ENCODE results near the gene GP9. TPM values are rescaled to one million over a fixed set of nuclear protein-coding genes. Genes with fewer than 3 reads are reported as not detected.

Gene GP9
- total RNA-seq, 1 donor from 2014 or later = not detected

DNA sequence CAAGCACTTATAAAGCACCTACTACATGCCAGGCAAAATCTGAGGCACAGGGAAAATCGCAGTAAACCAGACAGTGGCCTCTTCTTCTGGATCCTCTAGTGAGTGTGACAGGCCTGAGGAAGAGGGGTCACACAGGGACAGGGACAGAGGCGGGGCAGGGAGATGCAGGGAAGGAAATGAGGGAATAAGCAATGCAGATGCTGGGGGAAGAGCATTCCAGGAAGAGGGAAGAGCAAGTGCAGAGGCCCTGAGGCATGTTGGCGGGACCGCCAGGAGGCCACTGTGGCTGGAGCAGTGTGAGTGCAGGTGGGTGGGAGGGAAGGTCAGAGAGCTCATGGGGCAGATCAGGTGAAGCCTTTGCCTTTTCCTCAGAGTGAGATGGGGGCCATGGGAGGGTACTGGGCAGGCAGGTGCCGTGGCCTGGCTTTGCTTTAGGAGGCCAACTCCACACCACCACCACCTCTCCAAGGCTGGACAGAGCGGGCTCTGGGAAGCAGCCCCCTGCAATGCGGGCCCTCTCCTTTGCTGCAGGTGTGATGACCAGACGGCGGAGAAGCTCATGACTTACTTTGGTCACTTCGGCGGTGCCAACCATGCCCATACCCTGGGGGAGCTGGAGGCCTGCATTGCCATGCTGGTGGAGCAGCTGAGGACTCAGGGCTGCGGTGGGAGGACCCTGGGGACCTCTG, 26.8 kb upstream of the GP9 start:
- no peak overlapping the region for H3K27ac Mint-ChIP-seq (ENCODE audit: unreplicated experiment)
- no peaks in the 10 kb centered on the region for H3K4me1 Mint-ChIP-seq
- TF ChIP-seq, protein P1, sequence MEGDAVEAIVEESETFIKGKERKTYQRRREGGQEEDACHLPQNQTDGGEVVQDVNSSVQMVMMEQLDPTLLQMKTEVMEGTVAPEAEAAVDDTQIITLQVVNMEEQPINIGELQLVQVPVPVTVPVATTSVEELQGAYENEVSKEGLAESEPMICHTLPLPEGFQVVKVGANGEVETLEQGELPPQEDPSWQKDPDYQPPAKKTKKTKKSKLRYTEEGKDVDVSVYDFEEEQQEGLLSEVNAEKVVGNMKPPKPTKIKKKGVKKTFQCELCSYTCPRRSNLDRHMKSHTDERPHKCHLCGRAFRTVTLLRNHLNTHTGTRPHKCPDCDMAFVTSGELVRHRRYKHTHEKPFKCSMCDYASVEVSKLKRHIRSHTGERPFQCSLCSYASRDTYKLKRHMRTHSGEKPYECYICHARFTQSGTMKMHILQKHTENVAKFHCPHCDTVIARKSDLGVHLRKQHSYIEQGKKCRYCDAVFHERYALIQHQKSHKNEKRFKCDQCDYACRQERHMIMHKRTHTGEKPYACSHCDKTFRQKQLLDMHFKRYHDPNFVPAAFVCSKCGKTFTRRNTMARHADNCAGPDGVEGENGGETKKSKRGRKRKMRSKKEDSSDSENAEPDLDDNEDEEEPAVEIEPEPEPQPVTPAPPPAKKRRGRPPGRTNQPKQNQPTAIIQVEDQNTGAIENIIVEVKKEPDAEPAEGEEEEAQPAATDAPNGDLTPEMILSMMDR (conservative IDR thresholded peaks at IDR 0.05) = no peak
- no peak overlapping the region for H3K4me3 Mint-ChIP-seq
- peaks cover 2% of the 10 kb centered on the region for H3K9me3 Mint-ChIP-seq
- H3K36me3 Mint-ChIP-seq (ENCODE audit: low read depth) = peaks cover 4% of the 10 kb centered on the region
- no peaks in the 10 kb centered on the region for H3K27me3 Mint-ChIP-seq (ENCODE audit: low read depth)
- DNase-seq (ENCODE audit: low read depth, low spot score) = no peak

DNA sequence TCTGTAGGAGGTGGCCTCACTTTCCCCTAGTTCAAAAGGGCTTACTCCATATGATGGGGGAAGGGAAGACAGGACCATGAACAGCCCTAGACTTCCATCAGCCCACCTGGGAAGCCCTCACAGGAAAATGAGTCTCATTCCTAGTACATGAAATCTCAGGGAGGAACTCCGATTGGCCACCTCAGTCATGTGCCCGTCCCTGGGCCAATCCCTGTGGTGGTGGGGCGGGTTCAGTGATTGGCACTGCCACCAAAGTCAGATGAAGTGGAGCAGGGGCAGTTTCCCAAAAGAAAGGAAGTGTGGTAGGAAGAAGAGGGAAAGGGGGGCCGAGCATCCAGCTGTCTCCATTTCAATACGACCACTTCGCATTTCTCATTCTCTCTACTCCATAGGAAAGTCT, 25.9 kb upstream of the GP9 start:
- DNase-seq (ENCODE audit: low read depth, low spot score) = no peak
- no peak overlapping the region for H3K27ac Mint-ChIP-seq (ENCODE audit: unreplicated experiment)
- H3K4me3 Mint-ChIP-seq = no peak overlapping the region
- no peaks in the 10 kb centered on the region for H3K27me3 Mint-ChIP-seq (ENCODE audit: low read depth)
- H3K4me1 Mint-ChIP-seq = no peaks in the 10 kb centered on the region
- no peaks in the 10 kb centered on the region for H3K36me3 Mint-ChIP-seq (ENCODE audit: low read depth)
- no peaks in the 10 kb centered on the region for H3K9me3 Mint-ChIP-seq
- TF ChIP-seq, protein P1 (conservative IDR thresholded peaks at IDR 0.05) = no peak

DNA sequence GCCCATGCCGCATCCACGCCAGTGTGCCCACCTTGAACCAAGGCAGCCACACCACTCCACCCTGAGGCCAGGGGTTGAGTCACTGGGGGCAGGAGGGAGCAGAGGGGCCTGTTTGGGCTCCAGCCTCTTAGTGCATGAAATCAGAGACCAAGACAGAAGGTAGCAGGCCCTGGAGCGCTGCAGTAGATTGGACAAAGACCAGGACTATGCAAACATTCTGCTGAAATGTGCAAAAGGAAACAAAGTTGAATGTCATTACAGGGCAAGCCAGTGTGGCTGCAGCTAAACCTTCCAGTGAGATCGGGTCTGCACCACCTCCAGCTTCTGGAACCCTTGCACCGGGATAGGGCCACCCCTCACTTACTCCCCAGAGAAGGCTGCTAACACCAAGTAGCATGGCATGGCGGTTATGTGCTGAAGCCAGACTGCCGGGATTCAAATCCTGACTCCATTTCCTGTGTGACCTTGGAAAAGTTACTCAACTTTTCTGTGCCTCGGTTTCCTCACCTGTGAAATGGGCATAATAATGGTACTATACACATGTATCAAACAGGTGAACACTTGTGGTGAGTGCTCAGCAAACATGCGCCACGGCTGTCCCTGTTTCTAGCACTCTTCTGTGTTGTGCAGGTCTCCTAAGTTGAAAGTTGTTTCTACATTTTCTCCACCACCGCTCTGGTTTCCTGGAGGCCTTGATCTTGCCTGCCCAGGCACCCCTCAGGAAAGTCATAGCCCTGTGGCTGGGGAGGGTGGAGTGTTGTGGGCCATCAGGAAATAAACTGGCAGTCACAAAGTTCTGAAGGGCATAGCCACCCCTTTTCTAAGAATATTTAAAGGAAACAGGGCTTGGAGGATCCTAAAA, 25.0 kb upstream of the GP9 start:
- Mint-ChIP-seq H3K4me1 (no peaks in the 10 kb centered on the region), H3K36me3 (ENCODE audit: low read depth) (peaks cover 2% of the 10 kb centered on the region), H3K4me3 (no peak overlapping the region), H3K27ac (ENCODE audit: unreplicated experiment) (no peak overlapping the region), H3K27me3 (ENCODE audit: low read depth) (no peaks in the 10 kb centered on the region), H3K9me3 (no peaks in the 10 kb centered on the region)
- no peak for DNase-seq (ENCODE audit: low read depth, low spot score)
- TF ChIP-seq, protein P1 (conservative IDR thresholded peaks at IDR 0.05) = no peak

DNA sequence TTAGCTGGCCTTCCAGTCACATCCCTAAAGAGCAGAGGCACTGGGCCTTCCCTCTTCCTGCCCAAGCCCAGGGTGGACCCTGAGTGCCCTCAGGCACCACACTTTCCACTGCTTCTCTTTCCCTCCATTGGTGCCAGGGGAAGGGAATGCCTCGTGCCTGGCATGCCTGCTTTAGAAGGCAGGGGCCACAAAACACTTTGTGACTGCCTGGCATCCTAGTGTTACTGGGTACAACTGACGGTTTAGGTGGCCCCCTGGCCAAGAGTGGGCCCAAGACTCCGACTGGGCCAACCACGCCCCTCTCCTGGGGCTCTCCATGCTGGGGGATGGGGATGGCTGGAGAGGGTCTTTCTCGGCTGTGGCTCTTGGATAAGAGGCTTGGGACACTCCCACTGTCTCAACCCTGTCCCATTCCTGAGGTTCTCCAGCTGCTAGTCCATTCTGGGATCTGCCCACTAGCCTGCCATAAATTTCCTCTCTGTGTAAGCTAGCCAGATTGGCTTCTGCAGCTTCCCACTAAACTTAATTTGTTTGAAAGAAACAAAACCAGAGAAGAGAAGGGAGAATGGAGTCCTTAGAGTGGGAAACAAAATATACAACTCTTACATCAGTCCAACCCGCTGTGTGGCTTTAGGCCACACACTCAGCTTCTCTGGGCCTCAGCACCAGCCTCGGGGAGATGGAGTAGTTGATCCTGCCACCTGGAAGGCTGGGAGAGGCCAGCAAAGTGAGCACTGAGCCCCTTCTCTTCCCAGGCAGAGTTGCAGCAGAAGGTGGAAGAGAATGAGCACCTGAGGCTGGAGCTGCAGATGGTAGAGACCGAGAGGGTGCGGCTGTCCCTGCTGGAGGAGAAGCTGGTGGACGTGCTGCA, 24.1 kb upstream of the GP9 start:
- H3K27ac Mint-ChIP-seq (ENCODE audit: unreplicated experiment) = no peak overlapping the region
- TF ChIP-seq, protein P1 (conservative IDR thresholded peaks at IDR 0.05) = no peak
- no peak for DNase-seq (ENCODE audit: low read depth, low spot score)
- H3K27me3 Mint-ChIP-seq (ENCODE audit: low read depth) = no peaks in the 10 kb centered on the region
- no peak overlapping the region for H3K4me3 Mint-ChIP-seq
- H3K9me3 Mint-ChIP-seq = no peaks in the 10 kb centered on the region
- peaks cover 6% of the 10 kb centered on the region for H3K36me3 Mint-ChIP-seq (ENCODE audit: low read depth)
- H3K4me1 Mint-ChIP-seq = no peaks in the 10 kb centered on the region

DNA sequence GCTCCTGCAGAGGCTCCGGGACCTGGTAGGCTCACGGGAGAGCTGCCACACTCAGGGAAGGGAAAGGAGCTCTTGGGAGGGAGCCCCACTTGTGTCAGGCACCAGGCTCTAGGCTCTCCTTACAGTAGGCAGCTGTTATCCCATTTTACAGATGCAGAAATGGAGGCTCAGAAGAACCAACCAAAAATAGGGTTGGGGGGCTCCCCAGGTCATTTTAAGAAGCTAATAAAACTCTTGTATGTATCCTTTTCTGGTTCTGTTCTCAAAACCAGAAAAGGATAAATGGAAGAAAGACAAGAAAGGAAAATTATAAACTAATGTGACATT, 23.5 kb upstream of the GP9 start:
- Mint-ChIP-seq H3K4me3 (no peak overlapping the region), H3K4me1 (no peaks in the 10 kb centered on the region), H3K36me3 (ENCODE audit: low read depth) (peaks cover 7% of the 10 kb centered on the region), H3K9me3 (no peaks in the 10 kb centered on the region), H3K27ac (ENCODE audit: unreplicated experiment) (no peak overlapping the region), H3K27me3 (ENCODE audit: low read depth) (no peaks in the 10 kb centered on the region)
- TF ChIP-seq, protein P1 (conservative IDR thresholded peaks at IDR 0.05) = no peak
- DNase-seq (ENCODE audit: low read depth, low spot score) = no peak
